Upper lobe of right lung (tissue), 1 donor: ENCODE measurements around the gene ABHD6. TPM values are rescaled to one million over a fixed set of nuclear protein-coding genes. Genes with fewer than 3 reads are reported as not detected.
"Not testable (repeated sequence)": the region's sequence is repeated elsewhere in the genome, so short reads cannot be mapped to it uniquely, and the experiment has no call there.

ENCODE experiments used
- ATAC-seq: fragments of 200-7000 bp; cut with Tn5 transposase; one replicate; pipeline ENCODE4 v1.9.1; 2020; ENCODE audit warnings: mild to moderate bottlenecking, moderate library complexity
- DNase-seq: peaks from one replicate; pipeline ENCODE4 v3.0.0-alpha.2; 2020
- H3K27ac ChIP-seq: fragments of 200-600 bp; one replicate; pipeline ENCODE4 v1.8.0; 2022
- H3K27me3 ChIP-seq: fragments of 200-600 bp; one replicate; pipeline ENCODE4 v1.8.0; 2022; ENCODE audit warnings: mild to moderate bottlenecking
- H3K36me3 ChIP-seq: fragments of 200-600 bp; one replicate; pipeline ENCODE4 v1.8.0; 2022
- H3K4me1 ChIP-seq: fragments of 200-600 bp; one replicate; pipeline ENCODE4 v1.8.0; 2022
- H3K4me3 ChIP-seq: fragments of 200-600 bp; one replicate; pipeline ENCODE4 v1.8.0; 2022; ENCODE audit warnings: mild to moderate bottlenecking
- H3K9me3 ChIP-seq: fragments of 200-600 bp; one replicate; pipeline ENCODE4 v1.8.0; 2022
- CTCF ChIP-seq: fragments of 200-600 bp; IDR thresholded peaks from one replicate; pipeline ENCODE4 v1.8.0; 2022; ENCODE audit warnings: antibody characterized with exemption
- intact Hi-C: fragments of 100-400 bp; cut with DNase I; formaldehyde crosslinking; loops from one replicate; pipeline ENCODE4 v1.11.0; 2022
- total RNA-seq: library from RNA; stranded (reverse); fragmentation: NEBNext Ultra II Directional; extraction: Animal tissue kit (Norgen Biotek cat#: 25700); gene quantifications from one replicate; pipeline ENCODE4 v1.2.1, GENCODE V29; 2021
- donor health status: DM: no; HTN: yes; CAD: no; lungs with severe emphysema.

ABHD6 gene
- total RNA-seq, 1 donor from 2014 or later: 19.1 TPM

- TF ChIP-seq CTCF: no peak
- intact Hi-C loops: loop anchor here (10.0 kb wide), 1 partner anchor 68 kb away; no protein-coding TSS in a partner anchor
- H3K27me3 ChIP-seq: no peaks in the 10 kb centered on the region
- H3K4me3 ChIP-seq: no peak overlapping the region
- peaks cover 30% of the 10 kb centered on the region for H3K4me1 ChIP-seq
- no peak for ATAC-seq
- H3K9me3 ChIP-seq: no peaks in the 10 kb centered on the region
- H3K27ac ChIP-seq: no peak overlapping the region
- H3K36me3 ChIP-seq: no peaks in the 10 kb centered on the region
- no peak for DNase-seq
Measured at GRCh38 chr3:58336135-58336882, 98.7 kb downstream of the ABHD6 start.

DNA sequence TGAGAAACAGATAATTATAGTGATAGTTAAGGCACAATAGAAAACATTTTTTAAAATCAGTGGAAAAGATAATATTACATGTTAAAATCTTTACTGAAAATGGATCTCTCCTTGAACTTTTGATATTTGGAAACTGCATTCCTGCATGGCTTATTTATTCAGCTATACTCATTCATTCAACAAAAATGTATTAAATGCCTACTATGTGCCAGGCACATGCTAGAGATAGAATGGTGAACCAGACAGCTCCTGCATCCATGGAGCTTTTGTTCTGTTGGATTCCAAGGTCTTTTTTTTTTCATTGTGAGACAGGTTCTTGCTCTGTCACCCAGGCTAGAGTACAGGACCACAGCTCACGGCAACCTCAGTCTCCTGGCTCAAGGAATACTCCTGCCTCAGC is 99.6 kb downstream of the ABHD6 start:
- Histone ChIP-seq H3K27ac (no peak overlapping the region), H3K4me3 (no peak overlapping the region), H3K27me3 (no peaks in the 10 kb centered on the region), H3K4me1 (peaks cover 27% of the 10 kb centered on the region), H3K9me3 (no peaks in the 10 kb centered on the region), H3K36me3 (no peaks in the 10 kb centered on the region)
- DNase-seq (no peak), ATAC-seq (no peak)
- intact Hi-C loops: loop anchor here (10.0 kb wide), 1 partner anchor 68 kb away; no protein-coding TSS in a partner anchor
- no peak for TF ChIP-seq CTCF

- H3K4me1 ChIP-seq: peaks cover 18% of the 10 kb centered on the region
- H3K4me3 ChIP-seq, H3K27ac ChIP-seq, ATAC-seq, H3K36me3 ChIP-seq, H3K27me3 ChIP-seq, H3K9me3 ChIP-seq, DNase-seq: not testable (repeated sequence)
- intact Hi-C loops: loop anchor here (10.0 kb wide), 1 partner anchor 66 kb away; no protein-coding TSS in a partner anchor
Measured at GRCh38 chr3:58339146-58339545, 101.6 kb downstream of the ABHD6 start.

DNA sequence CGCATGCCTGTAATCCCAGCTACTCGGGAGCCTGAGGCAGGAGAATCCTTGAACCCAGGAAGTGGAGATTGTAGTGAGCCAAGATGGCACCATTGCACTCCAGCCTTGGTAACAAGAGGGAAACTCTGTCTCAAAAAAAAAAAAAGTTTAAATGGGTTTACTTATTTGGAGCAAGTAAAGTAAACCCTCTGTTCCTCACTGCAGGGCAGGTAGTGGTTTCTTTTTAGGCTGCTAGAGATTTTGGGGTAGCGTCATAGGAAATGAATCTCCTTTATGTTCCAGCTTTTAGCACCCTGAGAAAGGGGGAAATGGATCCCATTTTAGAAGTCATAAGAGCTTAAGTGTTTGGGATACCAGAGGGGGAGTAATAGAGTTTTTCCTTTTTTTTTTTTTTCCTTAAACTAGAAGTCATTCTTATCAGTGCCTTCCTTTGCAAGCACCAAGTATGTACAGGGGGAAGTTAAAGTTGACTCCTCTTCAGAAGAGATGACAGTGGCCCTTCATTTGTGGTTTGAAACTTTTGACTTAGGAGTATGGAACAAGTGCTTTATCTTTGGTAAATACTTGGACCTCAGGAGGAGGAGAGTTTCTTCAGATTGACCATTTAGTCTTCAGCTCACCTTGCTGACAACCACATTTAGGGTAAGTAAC is 103.1 kb downstream of the ABHD6 start:
- H3K27ac ChIP-seq: no peak overlapping the region
- intact Hi-C loops: no loop called here

GRCh38 chr3:58341376-58341775 is 103.8 kb downstream of the ABHD6 start:
- DNase-seq: no peak
- Histone ChIP-seq H3K27me3 (no peaks in the 10 kb centered on the region), H3K4me3 (no peak overlapping the region), H3K36me3 (no peaks in the 10 kb centered on the region), H3K27ac (no peak overlapping the region), H3K4me1 (peaks cover under 1% of the 10 kb centered on the region), H3K9me3 (no peaks in the 10 kb centered on the region)
- no peak for TF ChIP-seq CTCF
- ATAC-seq: no peak
- intact Hi-C loops: no loop called here

More for the DNA sequence above, 103.1 kb downstream of the ABHD6 start:
- Histone ChIP-seq H3K27me3 (no peaks in the 10 kb centered on the region), H3K4me1 (peaks cover 8% of the 10 kb centered on the region), H3K9me3 (no peaks in the 10 kb centered on the region), H3K4me3 (no peak overlapping the region), H3K36me3 (no peaks in the 10 kb centered on the region)
- DNase-seq: no peak
- ATAC-seq: no peak
- no peak for TF ChIP-seq CTCF

DNA sequence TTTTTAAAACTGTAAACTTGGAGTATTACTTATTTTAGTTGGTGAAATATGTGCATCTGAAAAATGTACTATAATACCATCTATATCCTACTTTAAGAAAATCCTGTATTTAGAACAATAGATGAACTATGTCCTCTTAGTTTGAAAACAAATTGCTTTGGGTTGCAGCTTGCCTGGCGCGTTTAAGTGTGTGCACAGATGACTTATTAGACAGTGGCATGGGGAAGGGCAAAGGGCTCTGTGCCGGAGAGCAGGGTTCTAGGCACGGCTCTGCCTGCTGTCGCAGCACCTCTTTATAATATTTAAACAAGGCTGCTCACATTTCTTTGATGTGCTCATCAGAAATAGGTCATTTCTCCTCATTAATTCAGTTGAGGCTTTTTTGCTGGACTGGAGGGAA is 105.1 kb downstream of the ABHD6 start:
- ATAC-seq (no peak), DNase-seq (no peak)
- H3K36me3 ChIP-seq: no peaks in the 10 kb centered on the region
- H3K27ac ChIP-seq: no peak overlapping the region
- H3K9me3 ChIP-seq: no peaks in the 10 kb centered on the region
- intact Hi-C loops: no loop called here
- no peak overlapping the region for H3K4me3 ChIP-seq
- no peak for TF ChIP-seq CTCF
- H3K4me1 ChIP-seq: no peaks in the 10 kb centered on the region
- no peaks in the 10 kb centered on the region for H3K27me3 ChIP-seq
